Astrocyte of the spinal cord (primary cell): ENCODE measurements around the gene MYH7.

Source experiments
- DNase-seq: peaks from one replicate; pipeline ENCODE4 v3.0.0; 2011; ENCODE audit warnings: low read depth, low spot score
- H3K4me3 ChIP-seq: 2 replicates; pipeline ENCODE4 v1.5.1; 2011; ENCODE audit warnings: low read depth, mild to moderate bottlenecking, low read length, moderate library complexity
- in situ Hi-C: cut with HindIII; loops from 2 replicates; pipeline ENCODE4 v1.10.0; 2017; ENCODE audit warnings: low sequenced_read_pairs
- TF ChIP-seq, protein P1 (sequence below): IDR thresholded peaks from 2 replicates; pipeline ENCODE4 v1.5.1; 2012; ENCODE audit warnings: low read depth, mild to moderate bottlenecking, low read length, inconsistent platforms

The MYH7 gene

DNA sequence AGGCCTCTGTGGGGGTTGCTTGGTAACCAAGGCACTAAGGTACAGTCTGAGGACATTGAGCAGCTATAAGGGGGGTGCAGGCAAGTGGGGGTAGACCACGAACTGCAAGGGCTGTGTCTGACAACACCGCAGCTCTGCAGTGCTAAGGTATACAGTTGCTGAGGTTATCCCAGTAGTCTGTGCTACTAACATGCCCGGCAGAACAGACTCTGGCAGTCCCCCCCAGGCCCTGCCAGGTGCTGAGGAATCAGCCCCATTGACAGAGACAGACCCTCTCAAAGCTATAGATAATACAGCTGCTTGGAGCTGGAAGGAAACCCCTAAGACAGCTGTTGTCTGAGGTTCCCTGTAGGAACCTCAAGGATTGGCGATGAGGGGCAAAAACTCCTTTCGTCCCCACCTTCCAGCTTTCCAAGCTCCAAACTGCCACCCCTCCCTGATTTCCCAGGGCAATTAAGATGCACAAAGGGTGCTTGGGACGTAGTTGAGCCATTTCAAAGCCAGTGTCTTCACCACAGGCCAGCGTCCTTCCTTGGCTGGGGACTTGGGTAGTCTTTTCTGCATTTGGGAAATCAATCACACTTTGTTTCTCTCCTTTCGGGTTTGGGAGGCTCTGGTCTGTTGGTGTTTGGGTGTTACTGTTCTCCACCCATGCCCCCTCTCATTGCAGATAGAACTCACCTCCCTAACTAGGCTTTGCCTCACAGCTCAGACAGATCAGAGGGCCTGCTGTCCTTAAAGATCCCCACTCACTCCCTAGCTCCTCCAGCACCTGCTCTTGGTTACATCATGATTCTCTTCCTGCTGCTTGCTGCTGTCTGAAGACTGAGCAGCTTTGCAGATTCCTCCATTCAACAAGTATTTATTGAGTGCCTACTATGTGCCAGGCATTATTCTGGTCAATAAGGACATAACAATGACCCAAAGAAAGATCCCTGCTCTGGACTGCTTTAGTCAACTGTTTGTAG lies 2.0 kb upstream of the MYH7 start:
- in situ Hi-C loops = no loop called here
- no peak for DNase-seq

DNA sequence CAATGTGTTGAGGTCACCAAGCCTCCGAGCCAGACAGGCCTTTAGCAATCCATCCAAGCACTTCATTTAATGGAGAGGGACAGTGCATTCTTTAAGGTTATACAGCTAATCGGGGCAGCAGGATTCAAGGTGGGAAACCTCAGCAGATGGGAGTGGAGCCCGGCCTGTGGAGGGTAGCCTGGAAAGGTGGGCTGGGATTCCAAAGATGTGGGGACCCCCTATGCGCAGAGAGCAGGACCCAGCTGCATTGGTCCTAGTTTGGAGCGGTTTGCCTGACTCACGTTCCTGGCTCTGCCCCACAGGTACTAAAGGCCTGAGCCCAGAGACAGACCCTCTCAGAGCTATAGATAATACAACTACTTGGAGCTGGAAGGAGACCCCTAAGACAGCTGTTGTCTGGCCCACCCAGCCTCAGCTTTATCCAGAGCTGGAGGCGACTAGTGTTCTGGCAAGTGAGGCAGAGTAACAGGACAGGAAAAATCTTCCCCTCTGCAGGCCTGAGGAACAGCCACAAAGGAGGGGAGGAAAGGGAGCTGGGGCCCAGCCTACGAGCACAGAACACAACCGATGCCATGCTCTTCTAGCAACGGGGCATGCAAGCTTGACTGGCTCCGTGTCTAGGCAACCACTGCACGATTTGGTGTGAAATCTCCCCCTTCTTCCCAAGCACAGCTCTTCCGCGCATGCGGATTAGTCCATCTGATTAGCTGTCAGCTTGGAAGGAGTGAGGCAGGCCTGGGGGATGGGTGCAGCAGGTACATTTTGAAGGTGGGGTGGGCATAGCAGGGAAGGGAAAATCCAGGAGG lies 1.1 kb upstream of the MYH7 start:
- H3K4me3 ChIP-seq = no peak overlapping the region
- TF ChIP-seq, protein P1, sequence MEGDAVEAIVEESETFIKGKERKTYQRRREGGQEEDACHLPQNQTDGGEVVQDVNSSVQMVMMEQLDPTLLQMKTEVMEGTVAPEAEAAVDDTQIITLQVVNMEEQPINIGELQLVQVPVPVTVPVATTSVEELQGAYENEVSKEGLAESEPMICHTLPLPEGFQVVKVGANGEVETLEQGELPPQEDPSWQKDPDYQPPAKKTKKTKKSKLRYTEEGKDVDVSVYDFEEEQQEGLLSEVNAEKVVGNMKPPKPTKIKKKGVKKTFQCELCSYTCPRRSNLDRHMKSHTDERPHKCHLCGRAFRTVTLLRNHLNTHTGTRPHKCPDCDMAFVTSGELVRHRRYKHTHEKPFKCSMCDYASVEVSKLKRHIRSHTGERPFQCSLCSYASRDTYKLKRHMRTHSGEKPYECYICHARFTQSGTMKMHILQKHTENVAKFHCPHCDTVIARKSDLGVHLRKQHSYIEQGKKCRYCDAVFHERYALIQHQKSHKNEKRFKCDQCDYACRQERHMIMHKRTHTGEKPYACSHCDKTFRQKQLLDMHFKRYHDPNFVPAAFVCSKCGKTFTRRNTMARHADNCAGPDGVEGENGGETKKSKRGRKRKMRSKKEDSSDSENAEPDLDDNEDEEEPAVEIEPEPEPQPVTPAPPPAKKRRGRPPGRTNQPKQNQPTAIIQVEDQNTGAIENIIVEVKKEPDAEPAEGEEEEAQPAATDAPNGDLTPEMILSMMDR = no peak
- in situ Hi-C loops = no loop called here
- no peak for DNase-seq

More for the DNA sequence above, 2.0 kb upstream of the MYH7 start:
- no peak overlapping the region for H3K4me3 ChIP-seq
- TF ChIP-seq, protein P1 = no peak

DNA sequence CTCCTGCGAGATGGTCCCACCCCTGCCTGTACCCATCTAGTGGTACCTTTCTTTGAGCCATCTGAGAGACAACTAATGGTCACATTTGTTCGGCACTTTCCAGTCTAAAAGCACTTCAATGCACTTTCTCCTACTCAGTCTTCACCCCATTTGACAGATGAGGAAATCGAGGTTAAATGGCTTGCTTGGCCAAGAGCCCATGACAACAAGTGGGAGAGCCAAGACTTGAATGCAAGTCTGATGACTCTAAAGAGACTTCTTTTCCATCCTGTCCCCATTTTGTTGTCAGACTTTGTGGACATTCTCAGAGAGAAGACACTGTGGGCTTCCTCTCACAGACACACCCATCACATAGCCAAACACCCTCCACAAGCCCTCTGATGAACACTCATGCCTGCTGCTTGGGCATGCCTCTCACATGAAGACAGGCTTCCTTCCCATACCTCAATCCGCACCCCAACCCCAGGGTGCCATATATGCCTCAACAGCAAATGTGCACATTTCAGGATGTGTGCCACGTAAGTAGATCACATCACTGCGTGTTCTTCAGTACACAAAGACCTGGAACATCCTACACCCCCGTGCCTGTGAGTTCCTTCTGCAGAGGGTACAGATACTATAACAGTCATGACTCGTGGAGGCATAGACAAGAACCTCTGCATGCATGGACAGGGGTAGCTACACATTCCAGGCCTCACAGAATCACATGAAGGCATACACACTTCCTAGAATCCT lies 805 bp downstream of the MYH7 start:
- H3K4me3 ChIP-seq = no peak overlapping the region
- no peak for DNase-seq
- TF ChIP-seq, protein P1 = no peak
- in situ Hi-C loops = no loop called here

DNA sequence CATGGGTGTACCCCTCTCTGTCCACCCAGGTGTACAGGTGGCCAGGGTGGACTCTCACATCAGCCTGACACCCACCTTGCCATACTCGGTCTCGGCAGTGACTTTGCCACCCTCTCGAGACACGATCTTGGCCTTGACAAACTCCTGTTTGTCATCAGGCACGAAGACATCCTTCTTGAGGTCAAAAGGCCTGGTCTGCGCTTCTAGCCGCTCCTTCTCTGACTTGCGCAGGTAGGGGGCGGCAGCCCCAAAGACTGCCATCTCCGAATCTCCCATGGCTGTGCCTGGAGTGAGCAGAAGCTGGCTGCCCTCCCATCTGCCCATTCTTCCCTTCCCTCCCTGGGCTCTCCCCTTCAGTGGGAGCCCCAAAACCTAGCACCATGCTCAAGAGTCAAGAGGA lies 2.0 kb downstream of the MYH7 start:
- in situ Hi-C loops = no loop called here
- TF ChIP-seq, protein P1 = no peak
- no peak for DNase-seq
- no peak overlapping the region for H3K4me3 ChIP-seq

DNA sequence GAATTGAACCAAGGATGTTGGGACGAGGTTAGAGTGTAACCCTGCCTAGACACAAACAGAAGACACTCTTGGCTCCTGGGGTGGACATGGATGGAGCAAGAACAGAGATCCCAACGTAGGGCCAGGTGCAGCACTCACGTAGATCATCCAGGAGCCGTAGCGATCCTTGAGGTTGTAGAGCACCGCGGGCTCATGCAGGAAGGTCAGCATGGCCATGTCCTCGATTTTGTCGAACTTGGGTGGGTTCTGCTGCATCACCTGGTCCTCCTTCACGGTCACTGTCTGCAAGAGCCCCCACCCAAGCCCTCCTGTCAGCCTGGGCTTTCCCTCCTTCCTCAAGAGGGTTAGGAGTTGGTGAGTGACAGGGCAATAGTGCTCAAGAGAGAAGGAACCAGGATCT lies 2.5 kb downstream of the MYH7 start:
- in situ Hi-C loops = no loop called here
- TF ChIP-seq, protein P1 = no peak
- no peak for DNase-seq
- no peak overlapping the region for H3K4me3 ChIP-seq

DNA sequence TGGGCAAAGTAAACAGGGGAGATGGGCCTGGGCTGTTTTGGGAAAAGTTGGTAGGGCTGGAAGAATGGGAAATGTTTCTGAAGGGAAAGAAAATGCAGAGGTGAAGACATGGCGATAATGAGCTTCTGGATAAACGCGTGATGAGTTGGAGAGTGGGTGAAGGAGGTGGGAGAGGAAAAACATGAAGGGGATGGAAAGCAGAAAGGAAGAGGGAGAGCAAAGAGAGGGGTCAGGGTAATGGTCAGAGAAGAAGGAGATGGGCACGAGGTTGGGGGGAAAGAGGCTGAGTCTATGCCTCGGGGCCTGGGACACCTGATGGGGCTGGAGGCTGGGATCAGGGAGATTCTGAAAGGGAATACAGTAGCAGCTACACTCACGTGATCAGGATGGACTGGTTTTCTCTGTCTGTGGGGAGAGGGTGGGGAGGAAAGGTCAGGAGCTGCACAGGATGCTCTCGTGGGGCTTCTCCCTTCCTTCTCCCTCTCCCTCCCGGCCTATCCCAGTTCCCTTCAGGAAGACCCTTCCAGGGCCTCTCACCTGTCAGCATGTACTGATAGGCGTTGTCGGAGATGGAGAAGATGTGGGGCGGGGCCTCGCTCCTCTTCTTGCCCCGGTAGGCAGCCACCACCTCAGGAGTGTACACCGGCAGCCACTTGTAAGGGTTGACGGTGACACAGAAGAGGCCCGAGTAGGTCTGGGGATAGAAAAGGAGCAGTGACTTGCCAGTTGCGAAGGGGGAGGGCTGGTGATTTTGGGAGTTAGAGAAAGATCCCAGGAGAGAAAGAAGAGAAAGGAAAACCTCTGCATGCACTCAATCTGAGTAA lies 3.1 kb downstream of the MYH7 start:
- TF ChIP-seq, protein P1 = no peak
- H3K4me3 ChIP-seq = no peak overlapping the region
- DNase-seq = no peak
- in situ Hi-C loops = no loop called here
